Neural cell (in vitro differentiated cells): ENCODE measurements around the gene MAML3. TPM values are rescaled to one million over a fixed set of nuclear protein-coding genes. Genes with fewer than 3 reads are reported as not detected.

Source experiments
- H2AFZ ChIP-seq: fragments of 200-600, 300-800 bp; sonication (generic), shearing (Covaris generic); 2 replicates; pipeline ENCODE4 v1.6.0; 2014; ENCODE audit warnings: low read depth, mild to moderate bottlenecking, antibody characterized with exemption, low read length, moderate library complexity
- H3F3A ChIP-seq: fragments of 200-600 bp; shearing (Covaris generic); 2 replicates; pipeline ENCODE4 v1.6.1; 2016; ENCODE audit warnings: mild to moderate bottlenecking, moderate library complexity, mixed read lengths, antibody characterized with exemption, low read length; ENCODE audit not compliant: insufficient read depth, poor library complexity, severe bottlenecking
- H3K27ac ChIP-seq: fragments of 200-600, 300-800 bp; sonication (generic), shearing (Covaris generic); 2 replicates; pipeline ENCODE4 v1.5.1; 2014; ENCODE audit warnings: mild to moderate bottlenecking, low read length, moderate library complexity
- H3K27me3 ChIP-seq: fragments of 300-800, 200-600 bp; sonication (generic), shearing (Covaris generic); 2 replicates; pipeline ENCODE4 v1.6.0; 2014; ENCODE audit warnings: mild to moderate bottlenecking, low read depth, low read length, moderate library complexity; ENCODE audit not compliant: insufficient read depth
- H3K36me3 ChIP-seq: fragments of 300-800, 200-600 bp; sonication (generic), shearing (Covaris generic); 2 replicates; pipeline ENCODE4 v1.5.1; 2014; ENCODE audit warnings: mild to moderate bottlenecking, antibody characterized with exemption, low read length, moderate library complexity; ENCODE audit not compliant: insufficient read depth
- H3K4me2 ChIP-seq: fragments of 300-800, 200-600 bp; sonication (generic), shearing (Covaris generic); 2 replicates; pipeline ENCODE4 v1.6.0; 2014; ENCODE audit warnings: mild to moderate bottlenecking, low read length
- H3K4me3 ChIP-seq: fragments of 300-800, 200-600 bp; sonication (generic), shearing (Covaris generic); 2 replicates; pipeline ENCODE4 v1.5.1; 2014; ENCODE audit warnings: mild to moderate bottlenecking, low read length, moderate library complexity
- H3K79me2 ChIP-seq: fragments of 200-600 bp; shearing (Covaris generic); replicated peaks from 2 replicates; pipeline ENCODE4 v1.6.0; 2014; ENCODE audit warnings: mild to moderate bottlenecking, low read length, moderate library complexity; ENCODE audit not compliant: insufficient read depth
- H3K9ac ChIP-seq: fragments of 300-800, 200-600 bp; sonication (generic), shearing (Covaris generic); 2 replicates; pipeline ENCODE4 v1.6.1; 2016; ENCODE audit warnings: mild to moderate bottlenecking, low read length, mixed read lengths
- H3K9me2 ChIP-seq: fragments of 200-600 bp; shearing (Covaris generic); 2 replicates; pipeline ENCODE4 v1.6.1; 2016; ENCODE audit warnings: mild to moderate bottlenecking, low read length, mixed read lengths; ENCODE audit not compliant: insufficient read depth
- H3K9me3 ChIP-seq: fragments of 200-600, 300-800 bp; sonication (generic), shearing (Covaris generic); 2 replicates; pipeline ENCODE4 v1.6.1; 2016; ENCODE audit warnings: mild to moderate bottlenecking, mixed run types, low read length, moderate library complexity, mixed read lengths
- H4K20me1 ChIP-seq: fragments of 200-600 bp; shearing (Covaris generic); 2 replicates; pipeline ENCODE4 v1.6.1; 2016; ENCODE audit warnings: mild to moderate bottlenecking, mixed run types; ENCODE audit not compliant: insufficient read depth
- CTCF ChIP-seq: fragments of 450-650 bp; IDR thresholded peaks from 2 replicates; pipeline ENCODE4 v1.5.1; 2014; ENCODE audit warnings: antibody characterized with exemption, mild to moderate bottlenecking, moderate library complexity; ENCODE audit not compliant: poor library complexity, severe bottlenecking
- EP300 ChIP-seq: fragments of 450-650 bp; conservative IDR thresholded peaks from 2 replicates; pipeline ENCODE4 v1.6.1; 2014; ENCODE audit warnings: antibody characterized with exemption, mild to moderate bottlenecking, moderate library complexity; ENCODE audit not compliant: poor library complexity, severe bottlenecking
- EZH2 ChIP-seq: fragments of 200-600, 300-800 bp; shearing (Covaris generic), sonication (generic); IDR thresholded peaks from 2 replicates; pipeline ENCODE4 v1.6.1; 2014; ENCODE audit warnings: antibody characterized with exemption, low read length, borderline replicate concordance, mild to moderate bottlenecking; ENCODE audit not compliant: insufficient read depth, poor library complexity, severe bottlenecking
- MXI1 ChIP-seq: fragments of 450-650 bp; conservative IDR thresholded peaks from 2 replicates; pipeline ENCODE4 v1.6.1; 2014; ENCODE audit warnings: antibody characterized with exemption, mild to moderate bottlenecking; ENCODE audit not compliant: poor library complexity, severe bottlenecking
- POLR2AphosphoS5 ChIP-seq: IDR thresholded peaks from 2 replicates; pipeline ENCODE4 v1.6.1; 2012
- RAD21 ChIP-seq: fragments of 450-650 bp; conservative IDR thresholded peaks from 2 replicates; pipeline ENCODE4 v1.6.1; 2014; ENCODE audit warnings: antibody characterized with exemption, mild to moderate bottlenecking, moderate library complexity
- REST ChIP-seq: IDR thresholded peaks from 2 replicates; pipeline ENCODE4 v1.6.1; 2012; ENCODE audit warnings: borderline replicate concordance
- SMC3 ChIP-seq: fragments of 450-650 bp; conservative IDR thresholded peaks from 2 replicates; pipeline ENCODE4 v1.6.1; 2014; ENCODE audit warnings: antibody characterized with exemption, mild to moderate bottlenecking, moderate library complexity; ENCODE audit not compliant: poor library complexity
- TAF1 ChIP-seq: IDR thresholded peaks from 2 replicates; pipeline ENCODE4 v1.6.1; 2012; ENCODE audit warnings: low read depth
- polyA plus RNA-seq: library from polyadenylated mRNA; depleted of rRNA; stranded (reverse); fragments of >200 nt; gene quantifications from 2 replicates; pipeline ENCODE4 v1.2.3, GENCODE V29; 2014

MAML3 gene
- polyA plus RNA-seq, 1 donor from 2014 or later: 10.2 TPM

- no peak overlapping the region for H3K9ac ChIP-seq
- H3K27me3 ChIP-seq: no peaks in the 10 kb centered on the region
- H3F3A ChIP-seq: no peaks in the 10 kb centered on the region
- no peak overlapping the region for H3K4me3 ChIP-seq
- H3K4me2 ChIP-seq: no peak overlapping the region
- H3K9me3 ChIP-seq: no peaks in the 10 kb centered on the region
- TF ChIP-seq RAD21 (no peak), SMC3 (no peak), EP300 (no peak)
- H3K27ac ChIP-seq: no peak overlapping the region
- H2AFZ ChIP-seq: no peak overlapping the region
- no peaks in the 10 kb centered on the region for H3K9me2 ChIP-seq
- no peaks in the 10 kb centered on the region for H3K36me3 ChIP-seq
- peaks cover 3% of the 10 kb centered on the region for H3K79me2 ChIP-seq
- no peaks in the 10 kb centered on the region for H4K20me1 ChIP-seq
Measured at GRCh38 chr4:139969635-139970266, 184.2 kb downstream of the MAML3 start.

GRCh38 chr4:139968831-139969230 lies 185.2 kb downstream of the MAML3 start:
- H3F3A ChIP-seq: no peaks in the 10 kb centered on the region
- H3K4me2 ChIP-seq: no peak overlapping the region
- H3K79me2 ChIP-seq: peaks cover 3% of the 10 kb centered on the region
- H3K27ac ChIP-seq: no peak overlapping the region
- no peak overlapping the region for H3K9ac ChIP-seq
- H3K36me3 ChIP-seq: no peaks in the 10 kb centered on the region
- H3K27me3 ChIP-seq: no peaks in the 10 kb centered on the region
- no peak for TF ChIP-seq POLR2AphosphoS5
- TF ChIP-seq REST: no peak
- no peak for TF ChIP-seq EZH2
- no peak for TF ChIP-seq MXI1
- TF ChIP-seq SMC3: no peak
- TF ChIP-seq EP300: no peak
- TF ChIP-seq RAD21: no peak
- TF ChIP-seq CTCF: no peak
- no peak for TF ChIP-seq TAF1
- H4K20me1 ChIP-seq: no peaks in the 10 kb centered on the region
- H3K9me3 ChIP-seq: no peaks in the 10 kb centered on the region
- H3K9me2 ChIP-seq: no peaks in the 10 kb centered on the region
- no peak overlapping the region for H2AFZ ChIP-seq
- no peak overlapping the region for H3K4me3 ChIP-seq
